Mesothelial cell of epicardium (in vitro differentiated cells): Measurements from ENCODE around the gene LRIG1. TPM values are rescaled to one million over a fixed set of nuclear protein-coding genes. Genes with fewer than 3 reads are reported as not detected.

Experiments
- DNase-seq, 2 experiments: peaks; one replicate each; pipeline ENCODE4 v3.0.0; 2021; ENCODE audit warnings: low spot score in 2 of 2; ENCODE audit not compliant: unreplicated experiment in 2 of 2
- H3K27ac Mint-ChIP-seq: 2 replicates; pipeline ENCODE4 v1.8.0; 2021; ENCODE audit warnings: mixed read lengths
- H3K27me3 Mint-ChIP-seq: 2 replicates; pipeline ENCODE4 v1.8.0; 2021; ENCODE audit warnings: low read depth, mixed read lengths
- H3K36me3 Mint-ChIP-seq: 2 replicates; pipeline ENCODE4 v1.8.0; 2021; ENCODE audit warnings: mixed read lengths
- H3K4me1 Mint-ChIP-seq: 2 replicates; pipeline ENCODE4 v1.8.0; 2021; ENCODE audit warnings: mixed read lengths
- H3K4me3 Mint-ChIP-seq: 2 replicates; pipeline ENCODE4 v1.8.0; 2021; ENCODE audit warnings: mild to moderate bottlenecking, moderate library complexity, mixed read lengths
- H3K9me3 Mint-ChIP-seq: 2 replicates; pipeline ENCODE4 v1.8.0; 2021; ENCODE audit warnings: mixed read lengths
- CTCF ChIP-seq: fragments of 200-600 bp; sonication (generic); IDR thresholded peaks from one replicate; pipeline ENCODE4 v1.5.0; 2021; ENCODE audit warnings: antibody characterized with exemption; ENCODE audit not compliant: unreplicated experiment
- total RNA-seq: library from RNA; stranded (reverse); gene quantifications from 3 replicates; pipeline ENCODE4 v1.2.1, GENCODE V29; 2021

The LRIG1 gene
- total RNA-seq, 1 donor from 2014 or later, result 5.5 TPM

DNA sequence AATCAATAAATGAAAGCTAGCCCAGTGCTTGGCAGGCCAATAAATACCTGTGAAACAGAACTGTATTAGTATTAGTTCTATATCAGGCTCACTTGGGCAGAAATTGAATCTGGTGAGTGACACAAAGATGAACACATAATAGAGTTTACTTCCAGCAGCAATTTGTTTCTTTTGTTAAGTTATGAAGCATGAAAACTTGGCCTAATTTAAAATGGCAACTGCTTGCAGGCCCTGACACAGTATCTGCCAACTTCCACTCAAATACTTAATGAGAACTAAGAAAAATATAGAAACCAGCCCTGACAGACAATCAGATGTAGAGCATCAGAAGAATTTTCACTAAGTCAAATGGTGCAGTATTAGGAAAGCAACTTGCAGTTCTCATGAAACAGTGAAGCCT, 37.6 kb upstream of the LRIG1 start:
- Mint-ChIP-seq H3K27me3 (no peaks in the 10 kb centered on the region), H3K27ac (no peak overlapping the region), H3K9me3 (peaks cover 7% of the 10 kb centered on the region), H3K4me1 (peaks cover 3% of the 10 kb centered on the region), H3K4me3 (no peak overlapping the region), H3K36me3 (no peaks in the 10 kb centered on the region)
- TF ChIP-seq CTCF, result no peak
- no peak for DNase-seq

- H3K27ac Mint-ChIP-seq, result no peak overlapping the region
- DNase-seq, result no peak
- H3K9me3 Mint-ChIP-seq, result peaks cover 3% of the 10 kb centered on the region
- H3K36me3 Mint-ChIP-seq, result no peaks in the 10 kb centered on the region
- no peak for TF ChIP-seq CTCF
- no peak overlapping the region for H3K4me3 Mint-ChIP-seq
- peaks cover 3% of the 10 kb centered on the region for H3K4me1 Mint-ChIP-seq
- H3K27me3 Mint-ChIP-seq, result no peaks in the 10 kb centered on the region
These were observed 36.9 kb upstream of the LRIG1 start for GRCh38 chr3:66537735-66538134.

GRCh38 chr3:66536791-66537190, 36.0 kb upstream of the LRIG1 start:
- no peaks in the 10 kb centered on the region for H3K36me3 Mint-ChIP-seq

GRCh38 chr3:66534304-66534845, 33.6 kb upstream of the LRIG1 start:
- Mint-ChIP-seq H3K36me3 (no peaks in the 10 kb centered on the region), H3K27me3 (no peaks in the 10 kb centered on the region), H3K9me3 (no peaks in the 10 kb centered on the region), H3K27ac (no peak overlapping the region), H3K4me3 (no peak overlapping the region), H3K4me1 (peaks cover 27% of the 10 kb centered on the region)
- no peak for DNase-seq
- no peak for TF ChIP-seq CTCF

More at GRCh38 chr3:66536791-66537190, 36.0 kb upstream of the LRIG1 start:
- H3K27me3 Mint-ChIP-seq, result no peaks in the 10 kb centered on the region
- no peak for DNase-seq
- H3K9me3 Mint-ChIP-seq, result no peaks in the 10 kb centered on the region
- H3K4me1 Mint-ChIP-seq, result peaks cover 11% of the 10 kb centered on the region
- no peak overlapping the region for H3K27ac Mint-ChIP-seq
- TF ChIP-seq CTCF, result no peak
- H3K4me3 Mint-ChIP-seq, result no peak overlapping the region

DNA sequence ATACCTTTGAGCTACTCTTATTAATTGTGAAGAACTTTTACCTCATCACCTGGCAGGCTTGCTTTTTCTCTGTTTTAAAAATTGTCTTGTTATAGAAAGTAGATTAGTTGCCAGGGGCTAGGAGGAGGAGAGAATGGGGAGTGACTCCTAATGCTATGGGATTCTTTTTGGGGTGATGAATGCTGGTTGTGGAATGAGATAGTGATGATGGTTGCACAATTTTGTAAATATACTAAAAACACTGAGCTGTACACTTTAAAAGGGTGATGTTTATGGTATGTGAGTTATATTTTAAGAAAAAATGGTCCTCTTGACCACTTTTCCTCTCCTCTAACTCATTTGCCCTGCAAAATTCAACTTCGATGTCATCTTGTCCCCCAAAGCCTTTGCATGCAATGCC, 31.8 kb upstream of the LRIG1 start:
- no peak for TF ChIP-seq CTCF
- Mint-ChIP-seq H3K4me3 (no peak overlapping the region), H3K27ac (no peak overlapping the region), H3K27me3 (no peaks in the 10 kb centered on the region), H3K36me3 (no peaks in the 10 kb centered on the region), H3K9me3 (peaks cover 3% of the 10 kb centered on the region), H3K4me1 (peaks cover 27% of the 10 kb centered on the region)
- DNase-seq, result no peak

DNA sequence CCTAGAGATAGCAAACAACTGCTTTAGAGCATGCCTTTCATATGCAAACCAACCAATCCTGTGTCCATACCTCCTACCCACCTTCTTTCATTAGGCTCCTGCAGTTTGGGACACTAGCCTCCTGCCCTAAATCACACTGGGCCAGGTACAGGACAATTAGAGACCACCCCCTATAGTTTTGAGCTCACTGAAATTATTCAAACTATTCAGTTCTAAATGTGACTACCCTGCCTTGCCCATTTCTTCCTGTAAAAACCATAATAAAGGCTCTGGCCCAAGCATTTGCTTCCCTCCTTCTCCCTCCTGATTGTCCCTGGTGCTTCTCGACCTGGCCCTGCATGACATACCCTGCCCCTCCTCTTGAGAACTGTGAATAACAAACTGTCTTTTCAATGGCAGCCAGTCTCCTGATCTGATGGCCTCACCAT, 31.4 kb upstream of the LRIG1 start:
- Mint-ChIP-seq H3K4me3 (no peak overlapping the region), H3K27me3 (no peaks in the 10 kb centered on the region), H3K4me1 (peaks cover 27% of the 10 kb centered on the region), H3K36me3 (no peaks in the 10 kb centered on the region), H3K9me3 (peaks cover 7% of the 10 kb centered on the region), H3K27ac (no peak overlapping the region)
- no peak for TF ChIP-seq CTCF
- no peak for DNase-seq
